NCI-H345 (cell line): ENCODE measurements around the gene MPC1.
"Not testable (repeated sequence)": the region's sequence is repeated elsewhere in the genome, so short reads cannot be mapped to it uniquely, and the experiment has no call there.

ENCODE experiments used
- DNase-seq: peaks from one replicate; lab custom pipeline; 2025; lab: John Stamatoyannopoulos, UW

The MPC1 gene

GRCh38 chr6:166406197-166406596 is 23.5 kb upstream of the MPC1 start:
- DNase-seq: no peak

GRCh38 chr6:166405386-166405785 is 22.6 kb upstream of the MPC1 start:
- DNase-seq: no peak

GRCh38 chr6:166402582-166403277 is 20.0 kb upstream of the MPC1 start:
- DNase-seq: no peak

GRCh38 chr6:166400649-166401250 is 18.0 kb upstream of the MPC1 start:
- peak; percentile 72 for DNase-seq

GRCh38 chr6:166400181-166400580 is 17.4 kb upstream of the MPC1 start:
- no peak for DNase-seq

GRCh38 chr6:166398348-166398747 is 15.6 kb upstream of the MPC1 start:
- DNase-seq: no peak

- no peak for DNase-seq
These were observed 15.1 kb upstream of the MPC1 start for GRCh38 chr6:166397849-166398248.

- no peak for DNase-seq
These were observed 13.0 kb upstream of the MPC1 start for GRCh38 chr6:166395778-166396177.

- no peak for DNase-seq
These were observed 12.6 kb upstream of the MPC1 start for GRCh38 chr6:166395351-166395750.

- DNase-seq: no peak
These were observed 11.5 kb upstream of the MPC1 start for GRCh38 chr6:166394036-166394892.

GRCh38 chr6:166393535-166393823 is 10.7 kb upstream of the MPC1 start:
- DNase-seq: no peak

GRCh38 chr6:166392755-166393534 is 10.2 kb upstream of the MPC1 start:
- DNase-seq: not testable (repeated sequence)

- DNase-seq: no peak
These were observed 6.4 kb upstream of the MPC1 start for GRCh38 chr6:166389119-166389518.

- no peak for DNase-seq
These were observed 5.7 kb upstream of the MPC1 start for GRCh38 chr6:166388290-166389004.

GRCh38 chr6:166387642-166388289 is 5.0 kb upstream of the MPC1 start:
- no peak for DNase-seq

GRCh38 chr6:166387098-166387497 is 4.4 kb upstream of the MPC1 start:
- not testable (repeated sequence) for DNase-seq

GRCh38 chr6:166386111-166386510 is 3.4 kb upstream of the MPC1 start:
- DNase-seq: no peak

GRCh38 chr6:166383802-166384363 is 1.1 kb upstream of the MPC1 start:
- DNase-seq: not testable (repeated sequence)

GRCh38 chr6:166382500-166382932 is 224 bp downstream of the MPC1 start:
- DNase-seq: no peak

GRCh38 chr6:166381733-166382499 is 824 bp downstream of the MPC1 start:
- DNase-seq: peak; percentile 71
